ENCODE results near the gene CDK9.

Gene CDK9

DNA sequence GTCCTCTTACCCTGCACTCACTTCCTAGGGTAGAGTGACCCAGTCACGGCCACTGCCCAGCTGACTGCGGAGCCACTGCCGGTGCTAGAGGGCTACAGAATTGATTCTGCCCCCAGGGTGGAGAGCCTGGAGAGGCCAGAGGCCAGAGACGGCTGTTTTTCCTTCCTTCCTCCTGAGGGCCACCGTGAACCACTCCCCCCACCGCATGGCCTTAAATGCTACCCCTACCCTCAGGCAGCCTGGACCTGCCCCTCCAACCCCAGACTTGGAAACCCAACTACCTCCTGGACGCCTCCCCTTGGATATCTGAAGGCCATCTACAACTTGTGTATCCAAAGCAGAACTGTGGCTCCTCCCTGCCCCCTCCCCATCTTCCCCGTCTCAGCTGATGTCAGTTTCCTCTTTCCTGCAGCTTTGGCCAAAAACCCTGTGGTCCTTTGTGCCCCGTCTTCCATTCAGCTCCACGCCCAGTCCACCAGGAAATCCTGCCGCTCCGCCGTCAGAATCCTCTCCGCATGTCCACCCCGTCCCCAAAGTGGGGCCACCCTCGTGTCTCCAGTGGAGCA, 23.6 kb upstream of the CDK9 start:
- DNase-seq = no peak

DNA sequence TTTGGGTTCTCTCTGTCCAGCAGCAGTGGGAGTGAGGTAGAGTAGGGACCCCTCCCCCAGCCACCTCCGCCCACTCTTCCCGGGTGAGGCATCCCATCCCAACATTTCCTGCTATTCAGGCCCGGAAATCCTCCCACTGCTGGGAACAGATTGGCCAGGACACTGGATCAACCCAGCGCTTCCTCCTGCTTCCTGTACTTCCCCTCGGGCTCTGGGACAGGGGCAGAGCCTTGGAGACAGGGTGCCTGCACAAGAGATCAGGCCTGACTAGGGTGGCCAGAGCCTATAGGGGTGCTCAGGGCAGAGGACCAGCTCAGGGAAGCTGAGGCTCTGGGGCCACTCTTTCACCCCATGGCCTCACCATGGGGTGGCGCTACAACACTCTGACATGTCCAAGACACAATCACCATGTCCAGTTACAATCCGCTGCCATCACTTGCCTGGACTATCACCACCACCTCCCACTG, 21.9 kb upstream of the CDK9 start:
- DNase-seq = peak; percentile 61

DNA sequence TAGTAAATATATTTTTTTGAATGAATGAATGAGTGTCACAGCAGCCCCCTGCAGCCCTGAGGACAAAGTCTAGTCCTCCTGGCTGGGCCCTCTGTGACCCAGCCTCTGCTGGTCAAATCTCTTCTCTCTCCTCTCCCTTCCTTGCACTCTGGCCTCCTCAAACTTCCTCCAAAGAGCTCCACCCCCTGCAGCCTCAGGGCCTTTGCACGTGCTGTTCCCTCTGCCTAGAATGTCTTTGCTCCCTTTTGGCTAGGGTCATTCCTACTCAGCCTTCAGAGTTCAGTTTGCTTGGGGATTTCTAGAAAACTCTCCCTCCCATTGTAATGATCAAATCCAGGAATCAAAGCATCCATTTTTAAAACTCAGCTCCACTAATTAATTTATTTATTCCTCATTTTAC, 20.4 kb upstream of the CDK9 start:
- no peak for DNase-seq

DNA sequence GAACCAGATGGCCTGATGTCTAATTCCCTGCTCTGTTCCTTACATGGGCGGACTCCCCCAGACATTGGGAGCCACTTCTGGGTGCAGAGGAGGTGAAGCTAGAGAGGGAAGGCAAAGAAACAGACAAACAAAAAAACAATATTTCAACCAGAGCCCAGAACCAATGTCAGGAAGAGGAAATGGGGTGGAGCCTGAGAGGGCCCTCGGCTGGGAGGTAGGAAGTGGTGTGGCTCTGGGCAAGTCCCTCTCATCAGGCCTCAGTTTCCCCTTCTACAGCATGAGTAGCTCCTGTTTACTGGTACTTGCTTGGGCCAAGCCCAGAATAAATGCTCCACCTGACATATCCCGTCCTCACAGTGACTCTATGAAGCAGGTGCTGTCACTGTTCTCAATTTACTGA, 18.4 kb upstream of the CDK9 start:
- peak; percentile 52 for DNase-seq

DNA sequence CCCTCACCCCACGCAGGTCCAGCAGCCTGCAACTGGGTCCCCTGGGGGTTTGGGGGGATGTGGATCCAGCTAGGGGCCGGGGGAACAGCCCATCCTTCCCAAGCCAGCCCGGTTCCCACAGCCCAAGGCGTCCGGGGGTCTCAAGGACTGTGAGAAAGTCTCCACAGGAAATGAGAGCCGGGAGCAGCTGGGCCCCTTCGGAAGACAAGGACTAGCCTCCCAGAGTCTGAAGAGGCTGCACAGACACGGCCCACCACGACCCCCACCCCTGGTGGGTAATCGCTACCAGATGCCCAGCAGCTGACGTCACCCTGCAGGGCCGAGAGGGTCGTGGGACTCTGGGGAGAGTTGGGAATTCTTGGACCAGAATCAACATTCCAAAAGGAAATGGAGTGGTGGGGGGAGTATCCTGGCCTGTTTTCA, 17.9 kb upstream of the CDK9 start:
- no peak for DNase-seq

DNA sequence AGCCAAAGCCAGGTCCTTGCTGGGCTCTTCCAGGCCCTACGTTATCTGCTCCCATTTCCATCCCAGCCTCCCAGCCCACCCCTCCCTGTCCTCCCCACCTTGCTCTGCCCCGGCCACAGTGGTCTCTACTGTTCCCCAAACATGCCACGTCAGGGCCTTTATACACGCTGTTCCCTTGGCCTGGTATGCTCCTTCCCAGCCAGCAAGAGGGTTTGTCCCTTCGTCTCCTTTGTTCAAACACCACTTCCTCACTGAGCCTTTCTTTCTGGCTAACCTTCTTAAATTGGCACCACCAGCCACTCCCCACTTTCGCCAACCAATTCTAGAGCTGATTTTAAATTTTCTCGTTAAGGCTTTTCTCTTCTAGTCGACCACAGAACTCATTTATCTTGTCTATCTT, 17.1 kb upstream of the CDK9 start:
- no peak for DNase-seq

DNA sequence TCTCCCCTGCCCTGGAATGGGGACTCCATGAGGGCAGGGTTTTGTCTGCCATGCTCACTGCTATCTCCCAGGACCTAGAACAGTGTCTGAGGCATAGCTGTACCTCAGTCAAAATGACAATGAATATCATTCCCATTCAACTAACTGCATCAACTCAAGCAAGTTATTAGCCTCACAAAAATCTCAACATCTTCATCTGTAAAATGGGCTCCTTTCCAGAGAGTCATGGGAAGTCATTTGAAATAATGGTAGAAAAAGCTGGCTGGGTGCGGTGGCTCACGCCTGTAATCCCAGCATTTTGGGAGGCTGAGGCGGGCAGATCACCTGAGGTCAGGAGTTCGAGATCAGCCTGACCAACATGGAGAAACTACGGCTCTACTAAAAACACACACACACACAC, 16.7 kb upstream of the CDK9 start:
- no peak for DNase-seq

DNA sequence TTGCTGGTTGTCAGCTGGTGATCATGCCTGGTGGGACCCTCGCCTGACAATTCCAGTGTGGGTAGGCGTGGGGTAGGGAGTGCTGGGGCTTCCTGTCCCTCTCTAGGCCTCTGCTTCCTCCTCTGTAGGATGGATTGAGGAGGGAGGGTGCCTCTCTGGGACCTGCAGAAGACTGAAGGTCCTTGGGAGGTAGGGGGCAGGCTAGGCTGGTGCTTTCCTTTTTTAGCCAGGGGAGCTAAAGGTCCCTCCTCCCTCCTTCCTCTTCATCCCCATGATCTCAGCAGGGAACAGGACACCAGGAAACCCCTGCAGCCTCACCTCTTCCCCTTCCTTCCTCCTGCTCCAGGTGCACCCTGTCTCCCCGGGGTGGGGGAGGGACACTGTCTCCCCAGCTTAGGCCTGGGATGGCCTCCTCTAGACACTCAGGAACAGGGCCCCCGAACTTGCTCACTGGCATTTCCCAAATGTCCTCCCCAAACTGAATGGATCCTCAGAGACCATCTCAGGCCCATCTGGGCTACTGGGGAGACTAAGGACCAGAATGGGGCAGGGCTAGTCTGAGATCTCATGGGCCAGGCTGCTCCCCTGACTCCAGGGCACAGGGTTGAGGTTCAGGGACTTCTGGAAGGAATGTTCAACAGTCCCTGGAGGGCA, 15.8 kb upstream of the CDK9 start:
- DNase-seq = no peak

DNA sequence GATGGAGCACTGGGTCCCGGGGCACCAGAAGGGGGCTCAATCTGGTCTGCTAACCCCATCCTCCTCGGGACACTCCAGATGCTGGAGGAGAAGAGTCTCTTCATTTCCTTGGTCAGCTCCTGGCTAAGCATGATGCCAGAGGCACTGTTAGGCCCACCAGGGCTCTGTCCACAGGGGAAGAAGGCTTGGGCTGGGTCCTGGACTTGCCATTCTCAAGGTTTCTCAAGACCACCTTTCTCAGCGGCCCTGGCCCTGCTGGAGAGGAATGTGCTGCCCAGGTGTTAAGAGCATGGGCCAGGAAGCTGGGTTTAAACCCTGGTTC, 15.3 kb upstream of the CDK9 start:
- DNase-seq = no peak

DNA sequence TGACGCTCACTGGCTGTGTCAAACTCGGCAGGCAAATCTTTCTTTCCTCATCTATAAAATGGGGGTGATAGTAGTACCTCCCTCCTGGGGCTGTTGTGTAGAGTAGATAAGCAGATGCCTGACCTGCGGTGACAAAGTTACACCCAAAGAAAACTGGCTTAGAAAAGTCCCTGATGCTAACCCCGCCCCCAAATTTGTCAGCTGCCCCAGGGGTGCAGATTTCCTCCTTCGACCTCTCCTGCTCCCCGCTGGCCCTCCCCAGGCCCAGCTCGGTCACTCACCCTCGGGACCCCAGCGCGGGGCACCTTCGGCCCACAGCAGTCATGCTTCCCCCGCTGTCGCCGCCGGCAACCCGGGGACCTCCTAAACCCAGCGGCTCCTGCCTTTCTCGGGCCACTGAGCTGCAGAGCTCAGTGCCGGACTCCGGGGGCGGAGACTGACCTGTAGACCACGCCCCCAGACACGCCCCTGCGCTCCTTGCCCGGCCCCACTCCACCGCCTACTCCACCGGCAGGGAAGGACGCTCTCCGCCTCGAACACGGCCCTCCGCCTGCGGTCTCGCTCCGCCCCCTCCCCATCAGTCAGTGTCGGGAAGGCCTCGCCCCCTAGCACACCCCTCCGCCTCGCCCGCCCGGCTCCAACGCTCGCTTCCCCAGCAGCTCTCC, 14.8 kb upstream of the CDK9 start:
- peak; percentile 99 for DNase-seq

DNA sequence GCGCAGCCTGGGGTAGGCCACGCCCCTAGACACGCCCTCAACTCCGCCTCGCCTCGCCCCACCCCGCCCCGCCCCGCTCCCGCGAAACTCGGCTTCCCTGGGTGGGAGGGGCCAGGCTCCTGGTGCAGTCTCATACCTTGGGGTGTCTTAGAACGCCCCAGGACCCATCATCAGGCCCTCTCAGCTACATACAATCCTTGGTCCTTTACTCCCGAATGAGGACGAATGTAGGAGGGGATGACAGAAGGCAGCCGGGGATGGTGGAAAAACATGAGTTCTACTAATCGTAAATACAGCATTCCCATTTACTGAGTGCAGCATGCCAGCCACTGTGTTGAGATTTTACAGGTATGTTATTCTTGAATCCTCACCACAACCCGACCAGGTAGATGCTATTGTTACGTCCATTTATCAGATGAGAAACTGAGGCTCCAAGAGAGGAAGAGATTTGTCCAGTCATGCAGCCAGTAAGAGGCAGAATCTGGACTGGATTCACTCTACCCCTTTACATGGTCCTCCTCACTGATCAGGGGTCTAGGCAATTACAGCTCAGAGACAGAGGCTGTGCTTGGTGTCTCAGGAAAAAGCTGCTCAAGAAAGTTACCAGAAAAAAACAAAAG, 14.2 kb upstream of the CDK9 start:
- no peak for DNase-seq

DNA sequence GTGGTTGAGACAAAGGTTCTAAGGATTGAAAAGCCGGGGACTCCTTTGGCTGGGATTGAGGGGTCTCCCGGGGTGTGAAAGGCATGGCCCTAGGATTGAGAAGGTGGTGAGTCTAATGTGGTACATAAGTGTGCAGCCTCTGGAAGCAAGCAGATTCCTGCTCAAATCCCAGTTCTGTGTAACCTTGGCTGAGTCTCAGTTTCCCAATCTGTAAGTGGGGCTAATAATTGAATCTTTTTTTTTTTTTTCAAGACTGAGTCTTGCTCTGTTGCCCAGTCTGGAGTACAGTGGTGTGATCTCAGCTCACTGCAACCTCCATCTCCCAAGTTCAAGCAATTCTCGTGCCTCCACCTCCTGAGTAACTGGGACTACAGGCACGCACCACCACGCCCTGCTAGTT, 13.2 kb upstream of the CDK9 start:
- DNase-seq = no peak

DNA sequence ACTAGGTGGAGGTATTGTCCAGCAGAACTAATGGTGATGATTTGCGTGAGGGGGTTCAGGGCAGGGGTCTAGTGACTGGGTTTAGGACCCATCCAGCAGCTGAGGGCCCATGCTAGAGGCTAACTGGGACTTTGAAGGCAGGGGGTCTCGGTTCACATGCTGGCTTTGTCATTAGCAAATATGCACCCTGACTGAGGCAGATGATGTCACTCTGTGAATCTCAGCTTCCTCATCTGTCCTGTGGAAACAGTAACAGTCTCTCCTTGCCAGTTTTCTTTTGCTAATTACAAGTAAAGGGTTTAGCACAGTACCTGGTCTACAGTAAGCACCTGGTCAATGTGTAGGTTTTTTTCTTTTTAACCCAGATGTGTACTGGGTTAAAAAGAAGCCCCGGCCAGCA, 12.6 kb upstream of the CDK9 start:
- no peak for DNase-seq

DNA sequence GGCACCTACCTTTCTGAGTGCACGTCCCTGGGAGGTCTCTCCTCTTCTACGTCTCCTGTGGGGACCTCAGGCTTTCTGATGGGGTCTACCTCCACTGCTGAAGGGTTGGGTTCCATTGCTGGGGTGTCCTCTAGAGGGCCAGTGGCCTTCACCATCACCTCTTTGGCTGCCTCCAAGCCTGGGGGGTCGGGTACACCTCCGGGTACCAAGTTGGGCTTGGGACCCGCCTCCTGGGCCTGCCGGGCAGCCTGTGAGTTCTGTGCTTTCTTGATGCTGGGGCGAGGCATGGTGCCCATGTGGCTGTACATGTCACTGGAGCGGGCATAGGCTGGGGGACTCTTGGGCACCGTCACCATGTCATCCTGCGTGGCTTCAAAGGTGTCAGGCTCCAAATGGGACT, 11.9 kb upstream of the CDK9 start:
- DNase-seq = no peak

DNA sequence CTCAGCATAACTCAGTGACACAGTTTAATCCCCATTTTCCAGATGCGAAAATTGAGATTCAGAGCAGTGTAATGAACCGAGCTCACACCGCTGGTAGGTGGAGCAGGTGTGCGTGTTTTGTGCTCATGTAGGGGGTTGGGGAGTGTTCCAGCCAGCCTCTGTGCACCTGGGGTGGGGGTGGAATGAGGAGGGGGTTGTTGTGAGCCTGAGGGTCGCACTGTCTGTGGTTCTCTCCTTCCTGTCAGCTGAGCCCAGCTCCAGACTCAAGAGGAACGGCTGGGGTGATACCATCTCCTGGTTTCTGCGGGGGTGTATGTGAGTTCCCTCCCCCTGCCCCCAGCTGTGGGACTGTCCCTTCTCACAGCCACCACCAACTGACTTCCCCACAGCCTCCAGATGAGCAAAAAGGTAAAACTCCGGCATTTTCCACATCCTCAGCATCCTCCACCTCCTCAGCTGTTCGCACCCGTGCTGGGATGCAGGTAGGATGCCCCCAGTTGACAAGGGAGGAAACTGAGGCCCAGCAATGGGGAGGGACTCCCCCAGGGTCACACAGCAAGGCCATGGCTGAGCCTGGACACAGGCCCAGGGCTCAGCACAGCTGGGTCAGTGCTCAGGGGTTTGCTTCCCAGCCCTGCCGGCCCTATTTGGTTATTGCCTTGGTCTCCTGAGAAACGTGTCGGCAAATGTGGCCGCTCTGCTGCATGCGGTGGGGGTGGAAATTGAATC, 9.5 kb upstream of the CDK9 start:
- peak; percentile 87 for DNase-seq

DNA sequence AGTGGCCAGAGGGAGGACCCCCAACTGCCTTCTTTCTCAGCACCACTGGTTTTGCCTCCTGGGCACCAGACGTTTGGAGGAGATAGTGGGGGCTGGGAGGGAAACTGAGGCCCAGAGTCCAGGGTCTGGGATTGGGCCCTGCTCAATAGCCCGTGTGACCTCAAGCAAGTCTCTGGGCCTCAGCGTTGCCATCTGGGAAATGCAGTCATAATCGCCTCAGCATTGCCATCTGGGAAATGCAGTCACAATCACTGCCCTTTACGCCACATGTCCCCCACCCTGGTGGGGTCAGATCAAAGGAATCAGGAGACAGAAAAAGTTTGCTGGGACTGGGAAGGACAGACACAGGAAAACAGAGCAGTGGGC, 8.9 kb upstream of the CDK9 start:
- no peak for DNase-seq

DNA sequence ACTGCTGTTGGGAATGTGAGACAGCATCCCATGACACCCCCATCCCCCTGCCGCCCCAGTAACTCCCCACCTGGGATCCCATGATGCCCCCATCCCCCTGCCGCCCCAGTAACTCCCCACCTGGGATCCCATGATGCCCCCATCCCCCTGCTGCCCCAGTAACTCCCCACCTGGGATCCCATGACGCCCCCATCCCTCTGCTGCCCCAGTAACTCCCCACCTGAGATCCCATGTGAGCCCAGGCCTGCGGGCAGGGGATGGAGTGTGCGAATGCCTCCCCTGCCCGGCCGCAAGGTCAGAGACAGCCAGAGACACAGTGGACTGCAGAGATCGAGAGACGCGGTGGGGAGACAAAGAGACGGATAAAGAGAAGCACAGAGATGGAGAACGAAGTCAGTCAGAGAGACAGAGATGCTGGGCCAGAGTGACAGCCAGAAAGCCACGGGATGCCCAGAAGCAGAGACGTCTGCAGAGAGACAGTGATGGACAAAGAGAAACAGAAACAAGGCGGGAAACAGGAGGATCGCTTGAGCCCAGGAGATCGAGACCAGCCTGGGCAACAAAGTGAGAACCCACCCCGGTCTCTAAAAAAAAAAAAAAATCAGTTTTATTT, 8.4 kb upstream of the CDK9 start:
- peak; percentile 29 for DNase-seq

DNA sequence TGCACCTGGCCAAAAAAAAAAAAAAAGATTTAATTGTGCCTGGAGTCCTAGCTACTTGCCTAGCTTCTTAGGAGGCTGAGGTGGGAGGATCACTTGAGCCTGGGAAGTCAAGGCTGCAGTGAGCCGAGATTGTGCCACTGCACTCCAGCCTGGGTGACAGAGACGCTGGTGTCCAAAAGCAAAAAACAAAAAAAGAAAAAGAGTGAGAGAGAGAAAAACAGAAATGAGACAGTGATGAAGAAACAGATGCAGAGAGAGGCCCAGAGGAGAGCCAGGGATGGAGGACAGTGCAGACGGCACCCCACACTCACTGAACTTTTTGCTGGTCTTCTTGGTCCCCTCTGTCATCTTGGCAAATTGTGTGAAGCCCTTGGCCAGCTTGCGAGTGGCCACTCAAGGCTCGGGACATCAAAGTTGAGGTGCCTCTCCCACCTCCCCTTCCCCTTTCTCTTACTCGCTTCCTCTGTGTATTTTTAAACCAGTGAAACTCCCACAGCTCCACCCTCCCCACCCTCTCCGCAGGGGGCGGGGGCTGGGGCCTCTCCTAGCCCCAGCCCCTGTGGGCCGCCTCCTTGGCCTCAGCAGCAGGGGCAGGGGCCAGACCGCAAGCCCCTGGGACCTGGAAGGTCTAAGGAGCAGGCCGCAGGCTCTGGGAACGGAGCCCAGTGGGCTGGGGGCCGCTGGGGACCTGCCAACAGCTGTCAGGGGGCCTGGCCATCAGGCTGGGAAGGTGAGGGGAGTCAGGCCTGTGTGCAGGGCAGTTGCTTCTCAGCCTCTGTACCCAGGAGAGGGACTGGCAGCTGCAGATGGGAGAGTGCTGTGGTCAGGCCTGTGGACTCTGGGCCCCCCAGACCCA, 7.3 kb upstream of the CDK9 start, which contains the start of gene SH2D3C:
TSS of gene SH2D3C (minus strand) at position 387 of the 856 bp plus-strand sequence. CDS start at position 348, 39 bp downstream.
- DNase-seq = peak; percentile 69

DNA sequence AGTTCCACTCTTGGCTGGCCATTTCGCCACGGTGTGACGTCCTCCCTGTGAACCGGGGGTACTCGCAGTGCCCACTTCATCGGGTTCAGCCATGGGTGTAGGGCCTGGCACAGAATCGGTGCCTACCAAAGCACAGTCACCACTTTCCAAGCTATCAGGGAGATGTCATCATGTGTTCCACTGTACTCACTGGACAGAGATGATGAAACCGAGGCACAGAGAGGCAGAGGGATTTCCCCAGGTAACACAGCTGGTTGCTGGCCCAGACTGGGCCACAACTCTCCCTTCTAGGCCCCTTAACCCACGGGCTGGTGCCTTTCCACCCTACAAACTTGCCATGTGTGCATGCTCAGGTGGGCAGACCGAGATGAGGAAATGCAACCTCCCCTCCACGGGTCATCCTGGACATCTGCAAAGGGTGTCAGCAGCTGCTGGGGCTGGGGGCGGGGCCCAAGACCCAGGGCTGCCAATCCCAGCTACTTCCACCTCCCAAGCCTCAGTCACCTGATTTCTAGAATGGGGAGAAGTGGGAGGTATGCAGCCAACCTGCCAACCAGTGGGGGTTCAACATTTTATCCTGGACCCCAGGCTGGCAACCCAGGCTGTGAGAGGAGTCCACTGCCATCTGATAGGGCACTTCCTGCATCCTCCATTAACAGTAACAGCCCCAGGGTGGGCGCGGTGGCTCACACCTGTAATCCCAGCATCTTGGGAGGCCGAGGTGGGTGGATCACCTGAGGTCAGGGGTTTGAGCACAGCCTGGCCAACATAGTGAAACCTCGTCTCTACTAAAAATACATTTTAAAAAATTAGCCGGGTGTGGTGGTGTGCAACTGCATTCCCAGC, 6.5 kb upstream of the CDK9 start:
- peak; percentile 38 for DNase-seq

DNA sequence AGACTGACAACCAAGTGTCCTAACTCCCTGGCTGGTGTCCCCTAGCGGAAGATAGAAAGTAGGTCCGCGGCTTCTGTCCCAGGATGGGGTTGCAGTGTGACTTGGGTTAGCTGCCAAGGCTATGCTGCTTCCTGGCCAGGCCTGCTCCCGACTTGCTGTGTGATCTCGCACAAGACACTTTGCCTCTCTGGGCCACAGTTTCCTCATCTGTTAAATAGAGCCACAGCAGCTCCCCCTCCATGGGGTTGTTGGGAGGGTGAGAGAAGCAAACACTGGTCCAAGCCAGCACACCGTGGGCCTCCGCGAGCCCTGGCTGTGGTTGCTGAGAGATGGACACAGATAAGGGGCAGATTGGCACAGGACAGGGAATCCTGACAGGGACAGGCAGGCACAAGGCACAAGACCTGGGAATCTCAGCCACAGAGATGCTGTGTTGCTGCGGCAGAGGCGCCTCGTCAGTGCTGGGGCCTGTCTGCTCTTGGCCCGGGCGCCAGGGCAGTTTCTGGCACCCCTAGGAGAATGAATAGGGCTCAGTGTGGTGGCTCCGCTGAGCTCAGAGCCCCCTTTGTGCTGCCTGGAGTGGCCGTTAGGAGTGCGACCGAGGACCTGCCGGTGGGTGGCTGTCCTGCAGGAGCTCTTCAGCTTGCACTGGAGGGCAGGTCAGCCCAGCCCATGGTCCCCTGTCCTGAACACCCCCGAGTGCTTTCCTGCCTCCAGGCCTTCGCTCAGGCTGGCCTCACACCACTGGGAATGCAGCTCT, 5.5 kb upstream of the CDK9 start:
- peak; percentile 35 for DNase-seq

Measured in CD4-positive, alpha-beta T cell treated with Interleukin-6 for 4 hours (primary cell).